Adipocyte (in vitro differentiated cells): ENCODE results near the gene EDARADD.
A peak's percentile ranks its signal among the peaks of the same experiment; 100 is the strongest.
"Not testable (repeated sequence)": the region's sequence is repeated elsewhere in the genome, so short reads cannot be mapped to it uniquely, and the experiment has no call there.

ENCODE experiments used
- DNase-seq: peaks from one replicate; pipeline ENCODE4 v3.0.0-alpha.2; 2015; ENCODE audit warnings: low read depth
- H3K27me3 ChIP-seq: replicated peaks from 2 replicates; pipeline ENCODE4 v1.7.0; 2013; ENCODE audit warnings: mild to moderate bottlenecking, low read length, moderate library complexity; ENCODE audit not compliant: control insufficient read depth, insufficient read depth
- H3K36me3 ChIP-seq: 2 replicates; pipeline ENCODE4 v1.7.0; 2013; ENCODE audit warnings: low read length, mild to moderate bottlenecking, moderate library complexity; ENCODE audit not compliant: control insufficient read depth, insufficient read depth, severe bottlenecking
- H3K4me1 ChIP-seq: 2 replicates; pipeline ENCODE4 v1.7.0; 2013; ENCODE audit warnings: mild to moderate bottlenecking, low read length, moderate library complexity; ENCODE audit not compliant: control insufficient read depth, insufficient read depth
- H3K4me3 ChIP-seq: 2 replicates; pipeline ENCODE4 v1.7.0; 2013; ENCODE audit warnings: mild to moderate bottlenecking, low read length, moderate library complexity
- H3K9ac ChIP-seq: 2 replicates; pipeline ENCODE4 v1.7.0; 2013; ENCODE audit warnings: mild to moderate bottlenecking, low read length, moderate library complexity
- H3K9me3 ChIP-seq: 2 replicates; pipeline ENCODE4 v1.7.0; 2013; ENCODE audit warnings: mild to moderate bottlenecking, low read length, moderate library complexity; ENCODE audit not compliant: control insufficient read depth

EDARADD gene

DNA sequence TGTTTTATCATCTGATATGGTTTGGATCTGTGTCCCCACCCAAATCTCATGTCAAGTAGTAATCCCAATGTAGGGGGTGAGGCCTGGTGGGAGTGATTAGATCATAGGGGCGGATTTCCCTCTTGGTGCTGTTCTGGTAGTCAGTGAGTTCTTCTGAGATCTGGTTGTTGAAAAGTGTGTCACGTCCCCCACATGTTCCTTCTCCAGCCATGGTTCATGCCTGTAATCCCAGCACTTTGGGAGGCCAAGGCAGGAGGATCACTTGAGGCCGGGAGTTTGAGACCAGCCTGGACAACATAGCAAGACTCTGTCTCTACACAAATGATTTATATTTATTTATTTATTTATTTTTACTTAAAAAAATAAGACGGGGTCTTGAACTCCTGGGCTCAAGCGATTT is 30.8 kb upstream of the EDARADD start:
- H3K4me3 ChIP-seq, result no peak overlapping the region
- no peak overlapping the region for H3K9ac ChIP-seq
- no peak for DNase-seq
- H3K9me3 ChIP-seq, result peaks cover 1% of the 10 kb centered on the region
- H3K4me1 ChIP-seq, result no peaks in the 10 kb centered on the region
- H3K36me3 ChIP-seq, result no peaks in the 10 kb centered on the region
- H3K27me3 ChIP-seq, result no peaks in the 10 kb centered on the region

DNA sequence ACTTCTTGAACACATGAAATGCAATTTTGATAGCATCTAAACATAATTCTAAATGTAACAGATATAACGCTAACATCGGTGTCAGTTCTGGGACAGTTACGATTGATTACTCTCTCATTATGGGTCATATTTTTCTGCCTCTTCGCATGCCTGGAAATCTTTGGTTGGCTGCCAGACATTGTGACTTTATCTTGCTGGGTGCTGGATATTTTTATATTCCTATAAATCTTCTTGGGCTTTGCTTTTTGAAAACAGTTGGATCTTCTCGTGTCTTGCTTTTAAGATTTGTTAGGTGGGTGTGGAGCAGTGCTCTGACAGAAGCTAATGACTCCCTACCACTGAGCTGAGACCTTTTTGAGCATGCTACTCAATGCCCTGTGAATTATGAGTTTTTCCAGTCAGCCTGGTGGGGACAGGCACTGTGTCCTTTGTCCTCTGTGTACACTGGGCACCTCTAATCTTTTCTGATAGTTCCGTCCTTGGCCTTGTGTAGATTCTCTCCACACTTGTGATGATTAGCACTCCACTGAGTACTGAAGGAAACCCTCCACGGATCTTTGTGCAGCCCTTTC is 28.0 kb upstream of the EDARADD start:
- Histone ChIP-seq H3K36me3 (no peaks in the 10 kb centered on the region), H3K9ac (no peak overlapping the region), H3K9me3 (no peaks in the 10 kb centered on the region), H3K4me3 (no peak overlapping the region), H3K27me3 (no peaks in the 10 kb centered on the region), H3K4me1 (no peaks in the 10 kb centered on the region)
- DNase-seq, result no peak

DNA sequence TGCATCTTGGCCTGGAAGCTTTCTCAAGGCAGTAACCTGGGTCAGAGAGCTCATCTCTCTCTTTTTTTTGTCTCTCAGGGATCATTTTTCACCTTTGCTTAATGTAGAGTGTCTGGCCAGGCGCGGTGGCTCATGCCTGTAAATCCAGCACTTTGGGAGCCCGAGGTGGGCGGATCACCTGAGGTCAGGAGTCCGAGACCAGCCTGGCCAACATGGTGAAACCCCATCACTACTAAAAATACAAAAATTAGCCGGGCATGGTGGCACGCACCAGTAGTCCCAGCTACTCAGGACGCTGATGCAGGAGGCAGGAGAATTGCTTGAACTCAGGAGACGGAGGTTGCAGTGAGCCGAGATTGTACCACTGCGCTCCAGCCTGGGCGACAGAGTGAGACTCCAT is 27.4 kb upstream of the EDARADD start:
- not testable (repeated sequence) for H3K4me3 ChIP-seq, H3K9ac ChIP-seq, H3K9me3 ChIP-seq, H3K27me3 ChIP-seq, H3K4me1 ChIP-seq, H3K36me3 ChIP-seq, DNase-seq

DNA sequence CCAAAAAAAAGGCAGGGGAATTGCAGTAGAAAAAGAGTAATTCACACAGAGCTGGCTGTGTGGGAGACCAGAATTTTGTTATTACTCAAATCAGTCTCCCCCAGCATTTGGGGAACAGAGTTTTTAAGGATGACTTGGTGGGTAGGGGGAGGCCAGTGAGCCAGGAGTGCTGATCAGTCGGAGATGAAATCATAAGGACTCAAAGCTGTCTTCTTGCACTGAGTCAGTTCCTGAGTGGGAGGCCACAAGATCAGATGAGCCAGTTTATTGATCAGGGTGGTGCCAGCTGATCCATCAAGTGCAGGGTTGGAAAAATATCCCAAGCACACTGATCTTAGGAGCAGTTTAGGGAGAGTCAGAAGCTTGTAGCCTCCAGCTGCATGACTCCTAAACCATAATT is 23.7 kb upstream of the EDARADD start:
- H3K9me3 ChIP-seq, result no peaks in the 10 kb centered on the region
- no peak for DNase-seq
- H3K27me3 ChIP-seq, result no peaks in the 10 kb centered on the region
- H3K9ac ChIP-seq, result no peak overlapping the region
- H3K4me3 ChIP-seq, result no peak overlapping the region
- no peaks in the 10 kb centered on the region for H3K4me1 ChIP-seq
- no peaks in the 10 kb centered on the region for H3K36me3 ChIP-seq

DNA sequence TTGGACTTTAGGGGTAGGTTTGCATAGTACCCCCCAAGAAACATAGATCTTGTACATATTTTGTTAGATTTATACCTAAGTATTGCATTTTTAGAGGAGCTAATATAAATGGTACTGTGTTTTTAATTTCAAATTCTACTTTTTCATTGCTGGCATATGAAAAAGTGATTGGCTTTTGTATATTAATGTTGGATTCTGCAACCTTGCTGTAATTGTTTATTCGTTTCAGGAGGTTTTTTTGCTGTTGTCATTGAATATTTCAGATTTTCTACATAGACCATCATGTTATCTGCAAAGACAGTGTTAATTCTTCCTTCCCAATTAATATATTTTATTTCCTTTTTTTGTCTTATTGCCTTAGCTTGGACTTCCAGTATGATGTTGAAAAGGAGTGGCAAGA is 23.0 kb upstream of the EDARADD start:
- Histone ChIP-seq H3K9me3 (no peaks in the 10 kb centered on the region), H3K36me3 (no peaks in the 10 kb centered on the region), H3K27me3 (no peaks in the 10 kb centered on the region), H3K9ac (no peak overlapping the region), H3K4me1 (no peaks in the 10 kb centered on the region), H3K4me3 (no peak overlapping the region)
- DNase-seq, result no peak

DNA sequence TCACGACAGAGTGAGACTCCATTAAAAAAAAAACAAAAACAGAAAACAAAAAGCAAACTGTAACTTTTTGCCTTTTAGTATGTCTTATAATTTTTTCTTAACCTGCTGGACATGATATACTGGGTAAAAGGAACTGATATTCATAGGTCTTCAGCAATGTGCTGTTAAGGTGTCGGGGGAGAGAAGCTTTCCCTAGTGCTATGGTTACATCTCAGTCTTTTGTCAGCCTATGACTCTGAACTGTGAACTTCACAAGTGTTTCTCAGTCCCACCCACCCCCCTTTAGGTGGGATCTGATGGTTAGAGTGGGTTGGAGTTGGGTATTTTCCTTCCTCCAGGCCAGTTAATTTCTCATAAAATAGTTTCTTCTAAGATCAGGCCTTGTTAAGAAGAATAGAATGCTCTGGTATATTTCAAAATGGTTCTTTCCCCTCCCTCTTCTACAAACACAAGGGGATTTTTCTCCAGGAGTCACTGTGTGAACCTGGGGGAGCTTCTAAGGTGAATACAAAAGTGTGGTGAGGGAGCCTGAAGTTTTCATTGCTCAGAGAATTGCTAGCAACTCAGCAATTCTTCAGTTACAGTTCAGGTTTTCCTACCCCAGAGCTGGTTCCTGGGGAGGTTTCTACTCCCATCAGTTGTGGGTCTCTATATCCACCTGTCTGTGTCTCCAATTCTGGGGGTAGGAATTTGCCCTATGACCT is 16.1 kb upstream of the EDARADD start:
- Histone ChIP-seq H3K27me3 (no peaks in the 10 kb centered on the region), H3K4me1 (no peaks in the 10 kb centered on the region), H3K9ac (no peak overlapping the region), H3K4me3 (no peak overlapping the region), H3K36me3 (no peaks in the 10 kb centered on the region), H3K9me3 (no peaks in the 10 kb centered on the region)
- DNase-seq, result no peak

DNA sequence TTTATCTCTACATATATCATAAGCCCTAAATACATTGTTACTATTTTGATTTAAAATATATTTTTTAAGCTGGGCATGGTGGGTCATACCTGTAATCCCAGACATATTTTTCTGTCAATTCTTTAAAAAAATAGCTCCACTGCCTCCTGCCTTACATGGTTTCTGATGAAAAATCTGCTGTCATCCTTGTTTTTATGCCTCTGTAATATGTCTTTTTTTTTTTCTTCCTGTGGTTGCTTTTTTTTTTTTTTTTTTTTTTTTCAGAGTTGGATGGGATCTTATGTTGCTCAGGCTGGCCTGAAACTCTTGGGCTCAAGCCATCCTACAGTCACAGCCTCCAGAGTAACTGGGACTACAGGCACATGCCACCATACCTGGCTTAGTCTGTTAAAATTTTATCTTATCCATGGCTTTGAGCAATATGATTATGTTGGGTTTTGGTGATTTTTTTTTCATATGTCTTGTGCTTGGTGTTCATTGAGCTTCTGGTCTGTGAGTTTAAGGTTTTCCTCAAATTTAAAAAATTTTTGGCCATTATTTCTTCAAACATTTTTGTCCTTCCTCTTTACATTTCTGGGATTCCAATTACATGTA is 12.4 kb upstream of the EDARADD start:
- no peak for DNase-seq
- Histone ChIP-seq H3K4me1 (no peaks in the 10 kb centered on the region), H3K4me3 (no peak overlapping the region), H3K36me3 (no peaks in the 10 kb centered on the region), H3K9me3 (no peaks in the 10 kb centered on the region), H3K9ac (no peak overlapping the region), H3K27me3 (no peaks in the 10 kb centered on the region)

DNA sequence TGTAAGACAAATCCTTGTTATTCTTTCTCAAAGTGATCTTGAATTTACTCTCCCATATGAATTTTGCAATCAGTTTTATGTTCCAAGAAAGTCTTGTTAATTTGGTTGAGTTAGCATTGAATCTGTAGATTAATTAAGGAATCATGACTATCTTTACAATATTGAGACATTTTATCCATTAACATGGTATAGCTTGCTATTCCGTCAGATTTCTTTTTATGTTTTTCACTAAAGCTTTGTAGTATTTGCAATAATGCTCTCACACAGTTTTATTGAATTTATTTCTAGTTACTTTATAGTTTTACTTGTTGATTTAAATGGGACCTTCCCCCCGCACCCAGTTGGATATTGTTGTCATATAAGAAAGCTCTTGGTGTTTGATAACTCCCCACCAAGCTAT is 5.8 kb upstream of the EDARADD start:
- Histone ChIP-seq H3K4me3 (no peak overlapping the region), H3K36me3 (no peaks in the 10 kb centered on the region), H3K27me3 (peaks cover 9% of the 10 kb centered on the region), H3K4me1 (no peaks in the 10 kb centered on the region), H3K9ac (no peak overlapping the region), H3K9me3 (peaks cover 2% of the 10 kb centered on the region)
- DNase-seq, result no peak

DNA sequence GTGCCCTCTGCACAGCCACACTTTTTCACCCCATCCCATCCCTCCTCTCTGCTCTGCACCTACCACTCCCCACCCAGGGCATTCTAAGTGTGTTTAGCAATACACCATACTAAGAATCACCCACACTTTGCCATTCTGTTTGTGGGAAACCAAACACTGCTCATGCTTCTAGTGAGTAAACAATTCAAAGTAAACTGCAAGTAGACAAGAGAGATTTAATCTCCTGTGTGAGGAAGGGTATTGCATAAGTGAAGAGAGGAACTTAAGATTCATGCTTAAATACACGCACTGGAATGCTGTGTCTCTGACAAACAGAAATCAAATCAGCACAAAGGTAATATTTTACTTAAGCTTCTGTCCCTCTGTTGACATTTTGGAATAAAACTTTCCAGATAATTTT is 4.8 kb upstream of the EDARADD start:
- Histone ChIP-seq H3K9ac (no peak overlapping the region), H3K36me3 (no peaks in the 10 kb centered on the region), H3K9me3 (peaks cover 2% of the 10 kb centered on the region), H3K4me1 (no peaks in the 10 kb centered on the region), H3K27me3 (peaks cover 13% of the 10 kb centered on the region), H3K4me3 (no peak overlapping the region)
- DNase-seq, result peak; percentile 22

DNA sequence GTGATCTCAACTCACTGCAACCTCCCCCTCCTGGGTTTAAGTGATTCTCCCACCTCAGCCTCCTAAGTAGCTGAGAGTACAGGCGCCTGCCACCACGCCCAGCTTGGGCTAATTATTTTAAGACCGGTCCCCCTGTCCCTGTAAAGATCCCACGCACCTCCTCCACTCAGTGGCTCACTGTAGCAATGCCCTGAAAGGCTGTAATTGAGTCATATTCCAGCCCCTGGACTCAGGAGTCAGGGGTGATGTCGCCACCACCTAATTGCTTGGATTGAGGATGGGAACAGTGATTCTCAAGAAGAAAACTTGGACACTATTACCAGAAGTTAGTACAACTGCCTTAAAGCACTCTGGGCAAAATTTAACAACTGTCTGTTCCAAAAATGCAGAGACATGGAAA is 3.1 kb upstream of the EDARADD start:
- no peaks in the 10 kb centered on the region for H3K4me1 ChIP-seq
- no peak for DNase-seq

DNA sequence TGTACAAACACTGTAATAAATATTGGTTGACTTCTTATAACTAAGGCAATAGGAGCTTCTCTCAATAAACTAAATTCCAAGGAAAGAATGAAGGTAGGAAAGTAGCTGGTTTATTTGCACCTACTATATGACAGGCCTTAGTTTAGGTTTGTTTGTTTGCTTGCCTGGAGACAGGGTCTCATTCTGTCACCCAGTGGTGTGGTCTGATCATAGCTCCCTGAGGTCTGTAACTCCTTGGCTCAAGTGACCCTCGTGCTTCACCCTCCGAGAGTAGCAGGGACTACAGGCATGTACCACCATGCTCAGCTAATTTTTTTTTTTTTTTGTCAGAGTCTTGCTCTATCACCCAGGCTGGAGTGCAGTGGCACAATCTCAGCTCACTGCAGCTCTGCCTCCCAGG is 1.9 kb upstream of the EDARADD start:
- DNase-seq, result no peak
- Histone ChIP-seq H3K4me1 (no peaks in the 10 kb centered on the region), H3K4me3 (no peak overlapping the region), H3K9ac (no peak overlapping the region), H3K36me3 (no peaks in the 10 kb centered on the region), H3K27me3 (peaks cover 35% of the 10 kb centered on the region), H3K9me3 (peaks cover 2% of the 10 kb centered on the region)

More for the DNA sequence above, 3.1 kb upstream of the EDARADD start:
- no peak overlapping the region for H3K4me3 ChIP-seq
- peaks cover 24% of the 10 kb centered on the region for H3K27me3 ChIP-seq
- H3K36me3 ChIP-seq, result no peaks in the 10 kb centered on the region
- no peak overlapping the region for H3K9ac ChIP-seq
- H3K9me3 ChIP-seq, result peaks cover 2% of the 10 kb centered on the region
